Measurements from ENCODE around the gene PRPF4.

Gene PRPF4

DNA sequence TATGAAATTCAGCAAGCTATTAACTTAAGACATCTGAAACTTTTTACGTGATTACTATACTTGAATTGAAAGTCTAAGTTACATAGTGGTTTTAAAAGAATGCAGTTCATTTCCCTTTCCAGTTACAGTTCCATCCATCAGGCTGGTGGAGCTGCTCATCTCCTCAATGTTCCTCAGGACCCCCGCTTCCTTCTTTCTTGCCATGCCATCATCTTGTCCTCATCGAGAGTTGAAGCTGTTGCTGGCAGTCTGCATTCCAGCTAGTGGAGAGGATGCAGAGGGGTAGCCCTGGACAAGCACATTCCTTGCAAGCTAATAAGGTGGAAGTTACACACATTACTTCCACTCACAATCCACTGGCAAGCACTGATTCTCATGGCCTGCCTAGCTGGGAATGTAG, 36.5 kb downstream of the PRPF4 start:
- TF ChIP-seq, protein P1, sequence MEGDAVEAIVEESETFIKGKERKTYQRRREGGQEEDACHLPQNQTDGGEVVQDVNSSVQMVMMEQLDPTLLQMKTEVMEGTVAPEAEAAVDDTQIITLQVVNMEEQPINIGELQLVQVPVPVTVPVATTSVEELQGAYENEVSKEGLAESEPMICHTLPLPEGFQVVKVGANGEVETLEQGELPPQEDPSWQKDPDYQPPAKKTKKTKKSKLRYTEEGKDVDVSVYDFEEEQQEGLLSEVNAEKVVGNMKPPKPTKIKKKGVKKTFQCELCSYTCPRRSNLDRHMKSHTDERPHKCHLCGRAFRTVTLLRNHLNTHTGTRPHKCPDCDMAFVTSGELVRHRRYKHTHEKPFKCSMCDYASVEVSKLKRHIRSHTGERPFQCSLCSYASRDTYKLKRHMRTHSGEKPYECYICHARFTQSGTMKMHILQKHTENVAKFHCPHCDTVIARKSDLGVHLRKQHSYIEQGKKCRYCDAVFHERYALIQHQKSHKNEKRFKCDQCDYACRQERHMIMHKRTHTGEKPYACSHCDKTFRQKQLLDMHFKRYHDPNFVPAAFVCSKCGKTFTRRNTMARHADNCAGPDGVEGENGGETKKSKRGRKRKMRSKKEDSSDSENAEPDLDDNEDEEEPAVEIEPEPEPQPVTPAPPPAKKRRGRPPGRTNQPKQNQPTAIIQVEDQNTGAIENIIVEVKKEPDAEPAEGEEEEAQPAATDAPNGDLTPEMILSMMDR (IDR thresholded peaks at IDR 0.05; ENCODE audit: low read depth, low read length, missing control alignments): no peak
- DNase-seq (ENCODE audit: low read depth): no peak
- no peak overlapping the region for H3K4me3 ChIP-seq (ENCODE audit: low read depth, low read length)

DNA sequence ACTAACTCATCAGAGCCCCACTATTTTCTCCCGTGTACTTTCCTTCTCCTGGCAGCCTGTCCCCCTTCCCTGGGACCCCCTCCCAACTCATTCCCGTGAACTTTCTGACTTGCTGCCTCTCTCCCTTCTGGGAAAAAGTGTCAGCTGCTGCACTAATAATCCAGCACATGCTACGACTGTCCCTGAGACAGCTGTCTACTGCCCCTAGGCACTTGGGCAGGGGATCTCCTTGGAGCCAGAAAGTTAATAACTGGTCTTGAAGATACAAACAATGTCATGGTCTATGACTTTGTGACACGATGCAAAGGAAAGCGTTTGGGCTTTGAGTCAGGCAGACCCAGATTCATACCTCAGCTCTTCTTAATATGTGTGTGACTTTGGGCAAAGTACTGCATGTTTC, 37.8 kb downstream of the PRPF4 start:
- TF ChIP-seq, protein P1 (IDR thresholded peaks at IDR 0.05; ENCODE audit: low read depth, low read length, missing control alignments): no peak
- no peak overlapping the region for H3K4me3 ChIP-seq (ENCODE audit: low read depth, low read length)
- no peak for DNase-seq (ENCODE audit: low read depth)

DNA sequence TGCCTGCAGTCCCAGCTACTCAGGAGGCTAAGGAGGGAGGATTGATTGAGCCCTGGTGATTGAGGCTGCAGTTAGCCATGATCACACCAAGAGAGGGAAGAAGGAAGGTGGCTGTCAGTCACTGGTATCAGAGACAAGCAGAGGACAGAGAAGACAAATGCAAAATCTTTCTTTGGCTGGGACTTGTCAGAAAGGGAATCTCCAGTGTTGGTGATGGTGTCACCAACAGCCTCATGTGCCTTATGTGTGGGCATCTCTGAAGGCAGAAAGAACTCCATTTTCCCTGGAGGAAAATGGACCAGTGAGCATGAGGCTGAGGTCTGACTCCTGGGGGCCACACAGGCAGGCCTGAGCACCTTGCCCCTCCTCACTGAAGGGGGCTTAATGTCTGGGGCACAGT, 39.8 kb downstream of the PRPF4 start:
- DNase-seq (ENCODE audit: low read depth): no peak
- no peak overlapping the region for H3K4me3 ChIP-seq (ENCODE audit: low read depth, low read length)
- TF ChIP-seq, protein P1 (IDR thresholded peaks at IDR 0.05; ENCODE audit: low read depth, low read length, missing control alignments): no peak

DNA sequence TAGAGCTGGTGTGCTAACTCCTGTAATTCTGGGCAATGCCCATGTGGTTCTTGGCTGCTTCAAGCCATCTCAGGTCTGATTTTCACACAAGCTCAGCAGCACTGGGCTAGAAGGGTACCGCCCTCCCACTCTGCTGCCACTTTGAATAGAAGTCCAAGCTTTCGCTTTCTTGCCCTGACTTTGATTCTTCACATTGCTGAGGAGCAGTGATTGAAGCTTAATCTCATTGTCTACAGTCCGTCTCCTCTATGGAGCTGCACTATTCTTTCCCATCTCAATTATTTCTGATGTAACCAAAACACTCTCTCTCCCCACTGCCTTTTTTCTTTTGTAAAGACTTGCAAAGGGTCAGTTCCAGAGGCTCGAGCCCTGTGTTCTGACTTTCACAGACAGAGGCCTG, 40.6 kb downstream of the PRPF4 start:
- TF ChIP-seq, protein P1 (IDR thresholded peaks at IDR 0.05; ENCODE audit: low read depth, low read length, missing control alignments): no peak
- H3K4me3 ChIP-seq (ENCODE audit: low read depth, low read length): no peak overlapping the region
- no peak for DNase-seq (ENCODE audit: low read depth)

DNA sequence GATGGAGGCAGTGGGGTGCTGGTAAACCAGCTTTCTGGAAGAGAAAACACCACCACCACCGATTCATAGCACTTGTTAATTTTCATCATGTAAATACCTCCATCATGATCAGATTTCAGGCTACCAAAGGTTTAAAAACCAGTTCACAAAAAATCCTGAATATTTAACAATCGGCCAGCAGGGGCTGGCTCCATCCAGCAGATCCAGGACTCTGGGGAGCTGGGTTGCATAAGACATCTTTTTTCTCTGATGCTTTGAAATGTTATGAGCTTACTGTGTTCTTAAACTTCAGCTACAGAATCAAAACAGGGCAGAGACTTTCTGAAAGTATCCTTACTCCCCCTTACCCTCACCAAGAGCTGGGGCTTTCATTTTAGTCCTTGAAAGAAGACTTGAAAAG, 42.3 kb downstream of the PRPF4 start:
- H3K4me3 ChIP-seq (ENCODE audit: low read depth, low read length): no peak overlapping the region
- no peak for DNase-seq (ENCODE audit: low read depth)
- TF ChIP-seq, protein P1 (IDR thresholded peaks at IDR 0.05; ENCODE audit: low read depth, low read length, missing control alignments): no peak

DNA sequence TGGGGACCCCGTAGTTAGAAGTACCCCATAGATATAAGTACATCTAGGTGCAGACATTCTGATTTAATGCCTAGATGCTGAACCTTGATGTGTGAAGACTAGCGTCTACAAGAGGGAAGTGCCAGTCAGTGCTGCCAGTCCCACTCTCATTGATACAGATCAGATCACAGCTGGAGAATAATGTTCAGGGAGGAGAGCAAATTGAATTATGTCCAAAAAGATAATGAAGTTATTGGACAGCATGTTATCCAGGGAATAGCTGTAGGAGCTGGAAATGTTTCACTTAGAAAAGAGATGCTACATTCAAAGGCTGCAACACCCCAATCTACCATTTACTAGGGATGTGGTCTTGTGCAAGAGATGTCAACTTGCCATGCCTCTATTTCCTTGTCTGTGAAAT, 43.6 kb downstream of the PRPF4 start:
- no peak for DNase-seq (ENCODE audit: low read depth)
- no peak overlapping the region for H3K4me3 ChIP-seq (ENCODE audit: low read depth, low read length)
- TF ChIP-seq, protein P1 (IDR thresholded peaks at IDR 0.05; ENCODE audit: low read depth, low read length, missing control alignments): no peak

DNA sequence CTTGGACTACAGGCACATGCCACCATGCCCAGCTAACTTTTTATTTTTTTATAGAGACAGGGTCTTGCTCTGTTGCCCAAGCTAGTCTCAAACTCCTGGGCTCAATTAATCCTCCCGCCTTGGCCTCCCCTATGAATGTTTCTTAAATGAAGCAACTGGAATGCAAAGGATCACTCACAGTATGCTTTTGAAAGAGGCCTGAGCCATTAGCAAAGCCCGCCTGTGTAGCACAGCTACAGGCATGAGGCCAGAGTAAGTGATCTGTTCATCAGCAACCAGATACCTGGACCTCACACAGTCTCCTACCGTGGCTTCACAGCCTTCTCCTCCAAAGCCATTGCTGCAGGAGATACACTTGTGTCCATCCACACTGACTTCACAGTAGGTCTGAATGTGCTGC, 44.6 kb downstream of the PRPF4 start:
- no peak overlapping the region for H3K4me3 ChIP-seq (ENCODE audit: low read depth, low read length)
- TF ChIP-seq, protein P1 (IDR thresholded peaks at IDR 0.05; ENCODE audit: low read depth, low read length, missing control alignments): no peak
- no peak for DNase-seq (ENCODE audit: low read depth)
